Subcutaneous adipose tissue (tissue), 4 donors: ENCODE measurements around the gene SEC16B. TPM values are rescaled to one million over a fixed set of nuclear protein-coding genes. Genes with fewer than 3 reads are reported as not detected.

ENCODE experiments used
- small RNA-seq: library from RNA; depleted of rRNA; stranded (forward); fragments of <200 nt; gene quantifications from one replicate; pipeline ENCODE3, GENCODE V24; 2016
- total RNA-seq, 4 donors: library from RNA; depleted of rRNA; stranded (reverse); fragments of >200 nt; gene quantifications; one replicate each; pipeline ENCODE4 v1.1.0, GENCODE V29; 2016
- TF ChIP-seq, protein P1 (sequence below): fragments of 450-650 bp; IDR thresholded peaks from one replicate; pipeline ENCODE4 v1.5.1; 2016; ENCODE audit warnings: low read depth, mild to moderate bottlenecking, control low read depth, antibody characterized with exemption, moderate library complexity

SEC16B gene
- total RNA-seq, 4 donors from 2014 or later, result 2.9 to 8.5 (median 4.5) TPM

DNA sequence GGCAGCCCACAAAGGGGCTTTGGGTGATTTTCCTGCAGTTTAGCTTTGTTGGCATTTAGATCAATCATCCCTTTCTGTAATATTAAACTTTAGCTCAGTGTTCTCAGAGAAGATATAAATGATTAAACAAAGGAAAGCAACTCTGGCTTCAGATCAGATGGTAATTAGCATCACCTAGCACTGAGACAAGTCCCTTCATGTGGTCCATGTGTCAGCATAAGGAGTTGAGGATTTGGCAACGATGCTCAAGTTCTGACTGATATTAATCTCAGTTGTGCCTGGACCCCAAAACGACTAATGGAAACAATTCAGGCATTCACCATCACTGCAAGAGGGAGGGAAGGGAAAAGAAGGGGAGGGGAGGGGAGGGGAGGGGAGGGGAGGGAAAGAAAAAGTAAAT lies 60.4 kb downstream of the SEC16B start:
- TF ChIP-seq, protein P1, sequence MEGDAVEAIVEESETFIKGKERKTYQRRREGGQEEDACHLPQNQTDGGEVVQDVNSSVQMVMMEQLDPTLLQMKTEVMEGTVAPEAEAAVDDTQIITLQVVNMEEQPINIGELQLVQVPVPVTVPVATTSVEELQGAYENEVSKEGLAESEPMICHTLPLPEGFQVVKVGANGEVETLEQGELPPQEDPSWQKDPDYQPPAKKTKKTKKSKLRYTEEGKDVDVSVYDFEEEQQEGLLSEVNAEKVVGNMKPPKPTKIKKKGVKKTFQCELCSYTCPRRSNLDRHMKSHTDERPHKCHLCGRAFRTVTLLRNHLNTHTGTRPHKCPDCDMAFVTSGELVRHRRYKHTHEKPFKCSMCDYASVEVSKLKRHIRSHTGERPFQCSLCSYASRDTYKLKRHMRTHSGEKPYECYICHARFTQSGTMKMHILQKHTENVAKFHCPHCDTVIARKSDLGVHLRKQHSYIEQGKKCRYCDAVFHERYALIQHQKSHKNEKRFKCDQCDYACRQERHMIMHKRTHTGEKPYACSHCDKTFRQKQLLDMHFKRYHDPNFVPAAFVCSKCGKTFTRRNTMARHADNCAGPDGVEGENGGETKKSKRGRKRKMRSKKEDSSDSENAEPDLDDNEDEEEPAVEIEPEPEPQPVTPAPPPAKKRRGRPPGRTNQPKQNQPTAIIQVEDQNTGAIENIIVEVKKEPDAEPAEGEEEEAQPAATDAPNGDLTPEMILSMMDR, result no peak

GRCh38 chr1:177907000-177907399 lies 62.9 kb downstream of the SEC16B start:
- TF ChIP-seq, protein P1, result no peak

DNA sequence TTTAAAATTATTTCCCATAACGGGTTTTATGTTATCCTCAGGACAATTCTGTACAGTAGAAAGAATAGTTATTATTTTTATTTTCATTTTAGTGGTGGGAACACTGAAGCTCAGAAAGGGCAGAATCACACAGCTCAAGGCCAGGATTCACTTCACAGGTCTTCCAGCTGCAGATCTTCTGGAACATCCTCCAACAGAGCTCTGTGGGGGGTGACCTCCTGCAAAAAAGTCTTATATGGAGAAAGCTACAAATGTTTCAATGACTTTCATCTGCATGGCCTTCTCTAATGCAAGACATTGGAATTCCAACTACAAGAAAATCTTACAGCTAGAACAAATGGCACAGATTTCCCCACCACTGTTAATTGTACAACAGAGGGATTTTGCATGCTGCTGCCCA lies 64.2 kb downstream of the SEC16B start:
- TF ChIP-seq, protein P1, result no peak

DNA sequence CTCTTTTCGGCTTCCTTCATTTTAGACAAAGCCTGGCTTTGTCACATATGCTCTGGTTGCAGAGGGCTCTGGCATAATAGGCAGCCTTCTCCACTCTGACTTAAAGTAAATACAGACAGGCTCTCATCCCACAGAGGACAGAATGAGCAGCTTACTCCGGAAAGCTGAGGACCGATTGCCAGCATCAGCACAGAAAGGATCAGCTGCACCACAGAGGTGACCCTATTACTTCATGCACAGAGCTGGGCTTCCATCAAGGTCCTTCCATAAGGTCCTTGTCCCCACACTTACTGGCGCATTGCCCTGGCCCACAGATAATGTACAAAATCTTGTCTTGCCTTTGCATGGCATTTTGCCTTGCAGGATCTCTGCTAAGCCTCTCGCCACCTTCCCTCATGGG lies 67.6 kb downstream of the SEC16B start:
- TF ChIP-seq, protein P1, result no peak

GRCh38 chr1:177897998-177898654 lies 71.7 kb downstream of the SEC16B start:
- TF ChIP-seq, protein P1, result no peak

GRCh38 chr1:177897281-177897997 lies 72.4 kb downstream of the SEC16B start:
- TF ChIP-seq, protein P1, result no peak

Small RNA genes within 50 kb of the gene (small RNA-seq; reads per million reads assigned to genes)
- gene AL359075.1, result not detected

Other genes with a start within 250 kb of the SEC16B start
- 10 to 100 TPM; 19.7 to 36.7 (median 27.4) TPM for gene RASAL2, start 124.0 kb upstream of the SEC16B start, total RNA-seq